IMR-90 (cell line): Measurements from ENCODE around the gene OTOG. TPM values are rescaled to one million over a fixed set of nuclear protein-coding genes. Genes with fewer than 3 reads are reported as not detected.

ENCODE experiments used
- ATAC-seq: fragments of 200-7000 bp; cut with Tn5 transposase; 2 replicates; pipeline ENCODE4 v1.9.1; 2020; ENCODE audit warnings: low read depth, mild to moderate bottlenecking, moderate library complexity
- BruUV-seq: library from RNA; stranded (reverse); fragments of 400-500 nt; replicated peaks from 2 replicates; lab custom pipeline; 2021; lab: Mats Ljungman, UMichigan
- CTCF ChIA-PET: fragments of 300-600 bp; formaldehyde crosslinking; extraction: SDS; loops from one replicate; lab custom pipeline; 2021; ENCODE audit warnings: antibody characterized with exemption; lab: Yijun Ruan, JAX
- POLR2A ChIA-PET: fragments of 300-600 bp; sonication (Branson Sonifier 250); formaldehyde crosslinking; loops from one replicate; lab custom pipeline; 2022; ENCODE audit warnings: antibody characterized with exemption; ENCODE audit not compliant: unreplicated experiment; lab: Charles Lee
- DNase-seq: peaks from one replicate; pipeline ENCODE4 v3.0.0; 2013
- H2AFZ ChIP-seq: replicated peaks from 2 replicates; pipeline ENCODE3; 2013; ENCODE audit warnings: low read length, mild to moderate bottlenecking; ENCODE audit not compliant: poor library complexity
- H2AK5ac ChIP-seq: 2 replicates; pipeline ENCODE4 v1.6.1; 2013; ENCODE audit warnings: low read depth, low read length, inconsistent platforms
- H2AK9ac ChIP-seq: replicated peaks from 2 replicates; pipeline ENCODE3; 2013; ENCODE audit warnings: mild to moderate bottlenecking, low read depth, low read length, moderate library complexity; ENCODE audit not compliant: poor library complexity
- H2BK120ac ChIP-seq: 2 replicates; pipeline ENCODE4 v1.6.1; 2013; ENCODE audit warnings: low read depth, low read length, inconsistent platforms
- H2BK15ac ChIP-seq: 3 replicates; pipeline ENCODE4 v1.6.1; 2013; ENCODE audit warnings: low read depth, low read length, inconsistent platforms
- H2BK20ac ChIP-seq: 2 replicates; pipeline ENCODE4 v1.6.1; 2013; ENCODE audit warnings: low read depth, mild to moderate bottlenecking, inconsistent platforms, low read length, moderate library complexity
- H2BK5ac ChIP-seq: 2 replicates; pipeline ENCODE4 v1.6.1; 2013; ENCODE audit warnings: mild to moderate bottlenecking, low read depth, low read length, inconsistent platforms; ENCODE audit not compliant: poor library complexity, severe bottlenecking
- H3K14ac ChIP-seq: replicated peaks from 2 replicates; pipeline ENCODE4 v1.6.1; 2013; ENCODE audit warnings: low read depth, low read length, inconsistent platforms
- H3K18ac ChIP-seq: 2 replicates; pipeline ENCODE4 v1.6.1; 2013; ENCODE audit warnings: low read depth, low read length, control low read depth
- H3K23ac ChIP-seq: 2 replicates; pipeline ENCODE4 v1.6.1; 2013; ENCODE audit warnings: low read depth, low read length, inconsistent platforms
- H3K27ac ChIP-seq: 2 replicates; pipeline ENCODE4 v1.5.1; 2013; ENCODE audit warnings: mild to moderate bottlenecking, control low read depth, low read length; ENCODE audit not compliant: insufficient read depth
- H3K27me3 ChIP-seq: 2 replicates; pipeline ENCODE4 v1.6.1; 2013; ENCODE audit warnings: low read length; ENCODE audit not compliant: control insufficient read depth, insufficient read depth
- H3K36me3 ChIP-seq: 2 replicates; pipeline ENCODE4 v1.6.1; 2013; ENCODE audit warnings: low read length, mixed read lengths; ENCODE audit not compliant: control insufficient read depth, insufficient read depth
- H3K4ac ChIP-seq: 2 replicates; pipeline ENCODE4 v1.6.1; 2013; ENCODE audit warnings: low read depth, low read length, inconsistent platforms
- H3K4me1 ChIP-seq: 2 replicates; pipeline ENCODE4 v1.6.1; 2013; ENCODE audit warnings: low read length, mixed read lengths; ENCODE audit not compliant: control insufficient read depth, insufficient read depth
- H3K4me2 ChIP-seq: 2 replicates; pipeline ENCODE4 v1.6.1; 2013; ENCODE audit warnings: low read depth, mild to moderate bottlenecking, control low read depth, low read length, moderate library complexity
- H3K4me3 ChIP-seq: 2 replicates; pipeline ENCODE4 v1.5.1; 2013; ENCODE audit warnings: low read depth, mild to moderate bottlenecking, control low read depth, low read length, moderate library complexity; ENCODE audit not compliant: insufficient read depth
- H3K56ac ChIP-seq: 2 replicates; pipeline ENCODE4 v1.6.1; 2013; ENCODE audit warnings: low read length, inconsistent platforms; ENCODE audit not compliant: insufficient read depth; ENCODE audit errors: extremely low read depth
- H3K79me1 ChIP-seq, 2 experiments: 2 replicates each; pipeline ENCODE4 v1.6.1; 2013; ENCODE audit warnings: low read length in 2 of 2, inconsistent platforms in 1 of 2, low read depth in 1 of 2
- H3K9ac ChIP-seq: 2 replicates; pipeline ENCODE4 v1.6.1; 2013; ENCODE audit warnings: low read depth, low read length, control low read depth
- H3K9me1 ChIP-seq: 2 replicates; pipeline ENCODE4 v1.6.1; 2013; ENCODE audit warnings: low read length, inconsistent platforms; ENCODE audit not compliant: insufficient read depth
- H3K9me3 ChIP-seq: 2 replicates; pipeline ENCODE4 v1.6.1; 2013; ENCODE audit warnings: low read length; ENCODE audit not compliant: control insufficient read depth, insufficient read depth
- H4K20me1 ChIP-seq: 2 replicates; pipeline ENCODE4 v1.6.1; 2013; ENCODE audit warnings: low read length, inconsistent platforms; ENCODE audit not compliant: insufficient read depth
- H4K5ac ChIP-seq: 2 replicates; pipeline ENCODE4 v1.6.1; 2013; ENCODE audit warnings: mild to moderate bottlenecking, low read depth, low read length, control low read depth
- H4K8ac ChIP-seq, 2 experiments: 2 replicates each; pipeline ENCODE4 v1.6.1; 2013; ENCODE audit warnings: low read depth in 2 of 2, low read length in 2 of 2, control low read depth in 1 of 2, inconsistent platforms in 1 of 2
- H4K91ac ChIP-seq: 2 replicates; pipeline ENCODE4 v1.6.1; 2013; ENCODE audit warnings: low read depth, low read length, inconsistent platforms; ENCODE audit not compliant: insufficient read depth
- BHLHE40 ChIP-seq: fragments of 150-350 bp; IDR thresholded peaks from 2 replicates; pipeline ENCODE4 v1.6.1; 2016; ENCODE audit warnings: mild to moderate bottlenecking, low read depth, low read length
- CHD1 ChIP-seq: IDR thresholded peaks from 2 replicates; pipeline ENCODE4 v1.6.1; 2012; ENCODE audit warnings: low read depth, low read length, improper control_type of control experiment
- FOS ChIP-seq: fragments of 150-350 bp; IDR thresholded peaks from 2 replicates; pipeline ENCODE4 v1.6.1; 2016; ENCODE audit warnings: low read depth, low read length
- MXI1 ChIP-seq: IDR thresholded peaks from 2 replicates; pipeline ENCODE4 v1.6.1; 2012; ENCODE audit warnings: low read depth, mild to moderate bottlenecking, low read length, moderate library complexity, borderline replicate concordance
- POLR2A ChIP-seq: IDR thresholded peaks from 2 replicates; pipeline ENCODE4 v1.6.1; 2012; ENCODE audit warnings: mild to moderate bottlenecking, low read depth, low read length
- RAD21 ChIP-seq: IDR thresholded peaks from 2 replicates; pipeline ENCODE4 v1.6.1; 2012; ENCODE audit warnings: low read length, improper control_type of control experiment
- RFX5 ChIP-seq: IDR thresholded peaks from 2 replicates; pipeline ENCODE4 v1.8.0; 2012; ENCODE audit warnings: low read depth, mild to moderate bottlenecking, low read length, moderate library complexity
- SMC3 ChIP-seq: fragments of 150-350 bp; IDR thresholded peaks from 2 replicates; pipeline ENCODE4 v1.6.1; 2016; ENCODE audit warnings: low read depth, mild to moderate bottlenecking, antibody characterized with exemption, low read length, moderate library complexity
- whole genome bisulfite sequencing, 2 experiments: methylation state at CpG; one replicate each; pipeline versions ENCODE4 v1.1.5 to v1.1.7; 2013; ENCODE audit warnings: missing lambda C conversion rate in 2 of 2; ENCODE audit not compliant: insufficient read length in 1 of 2; ENCODE audit errors: extremely low coverage in 2 of 2; 5-methylcytosine and 5-hydroxymethylcytosine counted together
- dilution Hi-C: fragments of 300-500 bp; cut with HindIII; formaldehyde crosslinking; loops from one replicate; pipeline ENCODE4 v1.14.3; 2018; ENCODE audit warnings: low sequenced_read_pairs; ENCODE audit not compliant: unreplicated experiment
- in situ Hi-C: fragments of 300-500 bp; cut with MboI; formaldehyde crosslinking; loops from 3 replicates; pipeline ENCODE4 v1.14.3; 2019; ENCODE audit warnings: low sequenced_read_pairs, inconsistent platforms, mixed read lengths
- intact Hi-C: fragments of 100-400 bp; cut with micrococcal nuclease; formaldehyde crosslinking; loops from 2 replicates; pipeline ENCODE4 v1.10.0; 2022
- polyA plus RNA-seq, 3 experiments: library from polyadenylated mRNA; depleted of rRNA; stranded (reverse); fragments of >200 nt; gene quantifications; 2 replicates each; pipeline ENCODE4 v1.2.3, GENCODE V29; 2012; ENCODE audit warnings: low replicate concordance in 1 of 3
- total RNA-seq: library from RNA; depleted of rRNA; stranded (reverse); fragments of >200 nt; gene quantifications from 2 replicates; pipeline ENCODE4 v1.2.3, GENCODE V29; 2012
- TF ChIP-seq, protein P1 (sequence below): conservative IDR thresholded peaks from 2 replicates; pipeline ENCODE4 v1.5.1; 2012; ENCODE audit warnings: mild to moderate bottlenecking, low read depth, low read length, improper control_type of control experiment
- TF ChIP-seq, protein P2 (sequence below): fragments of 150-350 bp; IDR thresholded peaks from 2 replicates; pipeline ENCODE4 v1.6.1; 2017; ENCODE audit warnings: mild to moderate bottlenecking, antibody characterized with exemption, low read length, low read depth

Gene OTOG
- total and polyA plus RNA-seq, 2 of the 4 experiments (the other 2 are of a cell fraction): not detected

DNA sequence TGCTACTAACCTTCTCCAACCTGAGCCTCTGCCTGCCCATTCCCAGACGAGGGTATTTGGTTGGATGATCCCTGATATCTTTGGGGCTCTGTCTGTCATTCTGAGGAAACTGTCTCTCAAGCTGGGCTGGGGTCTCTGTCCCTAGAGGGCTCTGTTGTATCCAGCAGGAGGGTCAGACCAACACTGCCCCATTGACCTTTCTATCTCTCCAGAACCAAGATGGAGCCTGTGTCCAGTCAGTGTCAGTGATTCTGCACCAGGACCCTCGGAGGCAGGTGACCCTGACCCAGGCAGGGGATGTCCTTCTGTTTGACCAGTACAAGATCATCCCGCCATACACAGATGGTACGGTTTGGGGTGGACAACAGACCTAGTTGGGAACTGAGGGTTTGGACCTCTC lies 21.9 kb downstream of the OTOG start:
- Histone ChIP-seq H3K56ac (no peak overlapping the region), H2AK5ac (no peak overlapping the region), H2BK20ac (no peak overlapping the region), H4K20me1 (no peaks in the 10 kb centered on the region), H3K23ac (no peak overlapping the region), H3K4me1 (no peaks in the 10 kb centered on the region), H4K91ac (no peak overlapping the region), H3K4me3 (no peak overlapping the region), H2BK5ac (no peak overlapping the region), H3K14ac (no peak overlapping the region), H3K4me2 (no peak overlapping the region), H3K9ac (no peak overlapping the region), H4K8ac (no peak overlapping the region), H2BK15ac (no peak overlapping the region), H3K4ac (no peak overlapping the region), H4K5ac (no peak overlapping the region), H2BK120ac (no peak overlapping the region), H3K9me1 (no peaks in the 10 kb centered on the region), H3K27me3 (peaks cover 1% of the 10 kb centered on the region; the same call in 1 of the 2 replicates), H2AK9ac (no peak overlapping the region), H3K27ac (no peak overlapping the region), H3K79me1 (no peaks in the 10 kb centered on the region), H3K18ac (no peak overlapping the region), H3K9me3 (no peaks in the 10 kb centered on the region), H2AFZ (no peak overlapping the region), H3K36me3 (no peaks in the 10 kb centered on the region)
- ChIA-PET POLR2A (interaction anchor here (0.6 kb wide), 1 partner anchor 609 kb away, joined by 3 read pairs; no protein-coding TSS in a partner anchor), CTCF (no interaction called here)
- no peak for ATAC-seq
- no peak for DNase-seq
- TF ChIP-seq MXI1 (no peak), RAD21 (no peak), CHD1 (no peak), RFX5 (no peak), FOS (no peak), SMC3 (no peak), POLR2A (no peak), BHLHE40 (no peak)
- TF ChIP-seq, protein P1, sequence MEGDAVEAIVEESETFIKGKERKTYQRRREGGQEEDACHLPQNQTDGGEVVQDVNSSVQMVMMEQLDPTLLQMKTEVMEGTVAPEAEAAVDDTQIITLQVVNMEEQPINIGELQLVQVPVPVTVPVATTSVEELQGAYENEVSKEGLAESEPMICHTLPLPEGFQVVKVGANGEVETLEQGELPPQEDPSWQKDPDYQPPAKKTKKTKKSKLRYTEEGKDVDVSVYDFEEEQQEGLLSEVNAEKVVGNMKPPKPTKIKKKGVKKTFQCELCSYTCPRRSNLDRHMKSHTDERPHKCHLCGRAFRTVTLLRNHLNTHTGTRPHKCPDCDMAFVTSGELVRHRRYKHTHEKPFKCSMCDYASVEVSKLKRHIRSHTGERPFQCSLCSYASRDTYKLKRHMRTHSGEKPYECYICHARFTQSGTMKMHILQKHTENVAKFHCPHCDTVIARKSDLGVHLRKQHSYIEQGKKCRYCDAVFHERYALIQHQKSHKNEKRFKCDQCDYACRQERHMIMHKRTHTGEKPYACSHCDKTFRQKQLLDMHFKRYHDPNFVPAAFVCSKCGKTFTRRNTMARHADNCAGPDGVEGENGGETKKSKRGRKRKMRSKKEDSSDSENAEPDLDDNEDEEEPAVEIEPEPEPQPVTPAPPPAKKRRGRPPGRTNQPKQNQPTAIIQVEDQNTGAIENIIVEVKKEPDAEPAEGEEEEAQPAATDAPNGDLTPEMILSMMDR: no peak
- TF ChIP-seq, protein P2, sequence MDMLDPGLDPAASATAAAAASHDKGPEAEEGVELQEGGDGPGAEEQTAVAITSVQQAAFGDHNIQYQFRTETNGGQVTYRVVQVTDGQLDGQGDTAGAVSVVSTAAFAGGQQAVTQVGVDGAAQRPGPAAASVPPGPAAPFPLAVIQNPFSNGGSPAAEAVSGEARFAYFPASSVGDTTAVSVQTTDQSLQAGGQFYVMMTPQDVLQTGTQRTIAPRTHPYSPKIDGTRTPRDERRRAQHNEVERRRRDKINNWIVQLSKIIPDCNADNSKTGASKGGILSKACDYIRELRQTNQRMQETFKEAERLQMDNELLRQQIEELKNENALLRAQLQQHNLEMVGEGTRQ: no peak
- dilution Hi-C loops (no loop called here), intact Hi-C loops (no loop called here), in situ Hi-C loops (no loop called here)
- BruUV-seq: no TSS peak
- no CpG with 5 or more reads among the region's 4 CpGs for WGBS, 2 experiments
